Forelimb muscle (tissue), 1 donor: ENCODE results near the gene RASSF3. TPM values are rescaled to one million over a fixed set of nuclear protein-coding genes. Genes with fewer than 3 reads are reported as not detected.
"Not testable (repeated sequence)": the region's sequence is repeated elsewhere in the genome, so short reads cannot be mapped to it uniquely, and the experiment has no call there.

Experiments used
- DNase-seq: peaks from one replicate; pipeline ENCODE4 v3.0.0-alpha.2; 2013; ENCODE audit warnings: low read depth
- polyA plus RNA-seq: library from polyadenylated mRNA; unstranded; fragments of 120-200 nt; gene quantifications from one replicate; pipeline ENCODE4 v1.2.1, GENCODE V29; 2013; ENCODE audit not compliant: insufficient read length

Gene RASSF3
- polyA plus RNA-seq, result 51.3 TPM

GRCh38 chr12:64610079-64610659 is at the start of gene RASSF3:
TSS of gene RASSF3 (plus strand) at chr12:64610495. CDS start at chr12:64610633, 138 bp downstream.
- DNase-seq, result no peak

- DNase-seq, result no peak
Measured at GRCh38 chr12:64561302-64562136, 48.8 kb upstream of the RASSF3 start.

- no peak for DNase-seq
Measured at GRCh38 chr12:64566122-64566521, 44.2 kb upstream of the RASSF3 start.

- no peak for DNase-seq
Measured at GRCh38 chr12:64566831-64567517, 43.3 kb upstream of the RASSF3 start.

- DNase-seq, result no peak
Measured at GRCh38 chr12:64567570-64567969, 42.7 kb upstream of the RASSF3 start.

GRCh38 chr12:64568298-64568697 is 42.0 kb upstream of the RASSF3 start:
- DNase-seq, result no peak

GRCh38 chr12:64569923-64570691 is 40.2 kb upstream of the RASSF3 start:
- DNase-seq, result peak; percentile 75

GRCh38 chr12:64571411-64571810 is 38.9 kb upstream of the RASSF3 start:
- DNase-seq, result no peak

- DNase-seq, result no peak
Measured at GRCh38 chr12:64572241-64572640, 38.1 kb upstream of the RASSF3 start.

- no peak for DNase-seq
Measured at GRCh38 chr12:64574837-64575236, 35.5 kb upstream of the RASSF3 start.

- no peak for DNase-seq
Measured at GRCh38 chr12:64577046-64577445, 33.2 kb upstream of the RASSF3 start.

- no peak for DNase-seq
Measured at GRCh38 chr12:64578566-64578965, 31.7 kb upstream of the RASSF3 start.

GRCh38 chr12:64580681-64581080 is 29.6 kb upstream of the RASSF3 start:
- no peak for DNase-seq

- no peak for DNase-seq
Measured at GRCh38 chr12:64582114-64582513, 28.2 kb upstream of the RASSF3 start.

- no peak for DNase-seq
Measured at GRCh38 chr12:64582862-64583261, 27.4 kb upstream of the RASSF3 start.

GRCh38 chr12:64583395-64583770 is 26.9 kb upstream of the RASSF3 start:
- not testable (repeated sequence) for DNase-seq

GRCh38 chr12:64583771-64584421 is 26.4 kb upstream of the RASSF3 start:
- no peak for DNase-seq

GRCh38 chr12:64585104-64585503 is 25.2 kb upstream of the RASSF3 start:
- DNase-seq, result no peak

GRCh38 chr12:64587447-64587846 is 22.8 kb upstream of the RASSF3 start:
- no peak for DNase-seq

GRCh38 chr12:64590183-64590582 is 20.1 kb upstream of the RASSF3 start:
- no peak for DNase-seq
